GM18907 (cell line): Measurements from ENCODE around the gene MFGE8.
A peak's percentile ranks its signal among the peaks of the same experiment; 100 is the strongest.

Experiments
- ATAC-seq: cut with Tn5 transposase; IDR thresholded peaks from one replicate; pipeline ENCODE4 v1.9.1; 2021; ENCODE audit warnings: mild to moderate bottlenecking, moderate library complexity; ENCODE audit not compliant: unreplicated experiment

Gene MFGE8

DNA sequence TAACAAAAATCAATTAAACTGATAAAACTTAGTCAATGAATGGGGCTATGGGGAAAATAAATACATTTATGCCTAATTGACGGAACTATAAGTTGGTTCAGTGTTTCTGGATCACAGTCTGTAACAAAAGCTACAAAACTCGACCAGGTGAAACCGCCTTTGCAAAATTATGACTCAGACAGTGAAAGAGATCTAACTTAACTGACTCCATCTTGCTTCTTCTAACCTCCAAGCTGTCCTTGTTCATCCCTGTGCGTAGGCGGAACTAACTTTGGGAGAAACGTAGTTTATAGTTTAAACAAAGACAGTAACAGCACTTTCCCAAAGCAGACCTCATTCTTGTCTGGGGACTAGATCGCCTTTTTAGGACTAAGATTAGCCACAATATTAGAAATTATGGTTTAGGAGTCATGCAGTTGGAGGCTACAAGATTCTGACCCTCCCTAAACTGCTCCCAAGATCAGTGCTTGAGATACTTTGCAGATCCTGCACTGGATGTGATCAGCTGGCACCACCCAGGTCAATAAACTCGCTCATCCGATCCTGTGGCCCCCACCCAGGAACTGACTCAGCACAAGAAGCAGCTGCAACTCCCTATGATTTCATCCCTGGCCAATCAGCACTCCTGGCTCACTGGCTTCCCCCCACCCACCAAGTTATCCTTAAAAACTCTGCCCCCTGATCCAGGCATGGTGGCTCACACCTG lies 7.2 kb upstream of the MFGE8 start:
- no peak for ATAC-seq

DNA sequence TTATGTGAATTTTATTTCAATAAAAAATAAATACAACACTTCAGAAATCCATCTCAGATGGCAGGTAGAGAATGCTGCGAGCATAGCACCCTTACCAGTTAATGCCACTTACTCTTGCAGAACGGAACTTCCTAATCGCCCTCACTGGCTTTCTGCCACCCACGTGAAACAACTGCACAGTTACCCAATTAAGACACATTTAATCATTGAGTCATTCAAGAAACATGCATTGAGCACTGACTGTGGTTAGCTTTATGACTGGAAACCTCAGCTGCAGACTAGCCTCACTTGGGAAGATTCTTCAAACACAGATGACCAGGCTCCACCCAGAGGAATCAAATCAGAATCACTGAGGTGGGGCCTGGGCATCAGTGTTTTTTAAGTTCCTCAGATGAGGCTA lies 5.6 kb upstream of the MFGE8 start:
- ATAC-seq = peak; percentile 77

DNA sequence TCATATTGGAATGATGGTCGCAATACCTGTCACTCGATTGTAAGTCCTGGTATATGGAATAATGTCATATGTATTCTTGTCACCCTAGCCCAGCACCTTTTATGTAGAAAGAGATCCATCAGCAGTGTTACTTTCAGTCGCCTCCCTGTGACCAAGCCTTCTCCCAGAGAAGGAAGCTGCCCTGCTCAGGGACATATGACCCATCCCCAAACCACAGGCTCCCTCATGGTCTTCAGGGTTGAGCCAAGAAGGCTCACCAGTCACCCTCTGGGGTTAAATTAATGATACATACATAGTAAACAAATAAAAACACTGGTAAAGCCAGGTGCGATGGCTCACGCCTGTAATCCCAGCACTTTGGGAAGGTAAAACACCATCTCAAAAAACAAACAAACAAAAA lies 4.6 kb upstream of the MFGE8 start:
- ATAC-seq = no peak

DNA sequence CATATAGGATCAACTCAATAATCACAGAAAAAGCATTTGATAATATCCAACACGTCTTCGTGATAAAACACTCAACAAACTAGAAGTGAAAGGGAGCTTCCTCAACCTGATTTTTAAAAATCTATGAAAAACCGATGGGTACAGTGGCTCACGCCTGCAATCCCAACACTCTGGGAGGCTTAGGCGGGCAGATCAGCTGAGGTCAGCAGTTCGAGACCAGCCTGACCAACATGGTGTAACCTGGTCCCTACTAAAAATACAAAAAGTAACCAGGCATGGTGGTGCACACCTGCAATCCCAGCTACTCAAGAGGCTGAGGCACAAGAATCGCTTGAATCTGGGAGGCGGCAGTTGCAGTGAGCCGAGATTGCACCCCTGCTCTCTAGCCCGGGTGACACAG lies 2.2 kb upstream of the MFGE8 start:
- no peak for ATAC-seq

DNA sequence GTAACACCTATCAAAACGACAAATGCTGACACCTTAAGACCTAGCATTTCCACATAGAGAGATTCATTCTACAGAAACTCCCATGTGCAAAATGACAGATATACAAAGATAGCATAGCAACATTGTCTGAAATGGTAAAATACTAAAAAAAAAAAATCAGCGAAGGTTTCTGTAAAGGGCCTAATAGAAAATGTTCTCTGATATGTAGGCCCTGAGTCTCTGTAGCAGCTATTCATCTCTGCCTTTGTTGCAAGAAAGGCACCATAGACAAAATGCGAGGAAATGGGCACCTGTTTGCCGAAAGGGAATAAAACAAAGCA lies 631 bp upstream of the MFGE8 start:
- ATAC-seq = no peak

DNA sequence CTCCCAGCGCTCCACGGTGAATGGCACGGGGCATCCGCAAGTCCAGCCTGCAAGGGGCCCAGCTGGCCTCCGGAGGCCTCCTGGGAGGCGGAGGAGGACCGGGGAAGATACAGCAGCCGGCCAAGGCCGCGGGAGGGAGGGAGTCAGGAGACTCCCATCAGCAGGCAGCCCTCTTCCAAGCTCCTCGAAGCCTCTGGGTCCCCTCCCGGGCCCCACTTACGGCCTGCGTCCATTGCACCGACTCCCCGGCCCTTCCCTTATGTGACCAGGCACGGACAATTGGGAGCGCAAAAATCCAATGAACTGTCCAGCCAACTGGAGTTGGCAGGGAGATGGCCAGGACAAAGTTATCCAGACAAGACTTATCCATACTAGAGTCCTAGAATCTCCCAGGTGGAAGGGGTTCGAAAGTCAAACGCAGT lies 668 bp downstream of the MFGE8 start:
- no peak for ATAC-seq

DNA sequence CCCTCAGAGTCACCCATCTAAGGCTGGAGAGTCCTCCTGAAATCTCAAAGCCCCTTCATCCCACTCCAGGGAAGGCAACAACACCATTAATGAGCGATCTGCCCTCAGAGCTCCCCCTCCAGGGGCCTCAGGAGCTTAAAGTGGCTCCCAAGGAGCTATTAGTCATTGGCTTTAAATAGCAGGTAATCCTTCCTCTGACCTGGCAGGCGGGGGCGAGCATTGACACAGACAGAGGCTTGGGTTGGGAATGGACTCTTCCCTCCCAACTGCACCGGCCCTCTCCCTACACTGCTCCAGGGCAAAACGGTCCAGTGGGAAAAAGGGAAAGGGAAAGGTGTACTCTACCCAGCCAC lies 1.4 kb downstream of the MFGE8 start:
- ATAC-seq = no peak

DNA sequence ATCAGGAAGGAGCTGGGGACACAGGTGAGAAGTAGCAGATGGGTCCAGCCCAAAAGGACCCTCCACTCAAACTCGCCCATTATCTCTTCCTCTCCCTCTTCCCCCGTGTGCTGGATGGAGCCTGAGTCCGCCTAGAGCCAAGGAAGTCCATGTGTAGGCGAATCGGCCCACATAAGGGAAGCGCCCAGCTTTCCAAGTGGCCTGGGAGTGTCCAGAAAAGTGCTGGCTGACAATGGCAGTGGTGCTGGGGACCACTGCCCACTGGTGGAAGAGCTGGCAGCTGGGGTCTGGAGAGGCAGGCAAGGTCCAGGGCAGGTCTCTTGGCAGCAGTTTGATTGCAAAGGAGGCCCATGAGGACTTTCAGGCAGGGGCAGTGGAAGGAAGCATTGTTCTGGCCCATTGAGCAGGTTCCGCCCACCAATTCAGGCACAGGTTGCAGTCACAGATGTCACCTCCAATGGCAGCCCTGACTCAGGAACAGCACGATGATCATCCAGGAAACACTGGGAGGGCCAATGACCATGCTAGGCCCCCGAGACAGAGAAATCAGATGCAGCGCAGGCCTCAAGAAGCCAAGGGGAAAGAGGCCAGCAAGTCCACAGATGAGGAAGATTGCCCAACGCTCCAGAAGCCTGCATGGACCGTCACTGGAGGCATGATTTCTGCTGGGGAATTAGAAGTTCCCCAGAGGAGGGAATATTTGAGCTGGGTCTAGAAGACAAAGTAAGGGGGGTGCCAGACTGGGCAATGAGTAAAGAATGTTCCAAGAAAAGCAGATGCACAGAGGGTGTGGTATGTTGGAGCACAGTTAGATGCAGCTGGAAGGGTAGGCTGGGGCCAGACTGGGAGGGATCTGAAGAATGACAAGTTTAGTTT lies 3.0 kb downstream of the MFGE8 start:
- ATAC-seq = no peak

DNA sequence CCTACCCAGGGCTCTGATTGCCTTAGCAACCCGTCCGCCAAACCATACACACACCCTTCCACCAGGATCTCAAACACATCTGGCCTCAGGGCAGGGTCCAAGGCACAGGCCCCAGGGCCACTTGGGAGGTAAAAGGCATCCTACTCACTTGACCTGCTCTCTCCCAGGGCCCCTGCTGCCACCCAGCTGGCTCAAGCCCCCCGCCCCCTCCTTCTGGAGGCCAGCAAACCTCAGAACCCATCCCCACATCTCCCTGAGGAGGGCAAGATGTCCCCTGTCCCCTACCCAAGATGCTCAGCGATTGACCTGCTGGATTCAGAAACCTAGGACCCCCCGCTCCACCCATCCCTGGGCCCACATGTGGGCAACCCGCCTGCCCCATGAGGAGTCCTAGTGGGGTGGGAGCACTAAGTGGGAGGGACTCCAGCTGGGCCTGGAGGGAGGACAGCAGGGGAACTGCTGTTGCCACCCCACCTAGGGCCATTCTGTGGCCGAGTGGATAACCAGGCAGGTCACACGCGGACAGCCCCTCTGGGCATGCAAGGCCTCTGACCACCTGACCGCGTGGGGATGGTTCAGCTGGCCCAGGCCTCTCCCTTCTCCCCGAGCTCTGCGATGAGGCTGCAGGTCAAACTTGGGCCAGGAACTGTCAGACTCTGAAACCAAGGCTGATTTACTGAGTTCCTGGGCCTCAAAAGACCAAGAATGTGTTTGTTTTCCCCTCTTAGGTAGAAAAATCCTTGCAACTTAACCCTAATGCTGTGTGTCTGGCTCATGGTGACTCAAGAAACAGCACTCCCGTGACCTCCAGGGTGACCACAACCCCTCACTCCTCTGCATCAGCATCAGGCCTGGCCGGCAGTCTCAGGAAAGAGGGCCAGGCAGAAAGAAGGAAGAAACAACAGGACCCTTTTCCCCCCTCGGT lies 4.2 kb downstream of the MFGE8 start:
- ATAC-seq = no peak

DNA sequence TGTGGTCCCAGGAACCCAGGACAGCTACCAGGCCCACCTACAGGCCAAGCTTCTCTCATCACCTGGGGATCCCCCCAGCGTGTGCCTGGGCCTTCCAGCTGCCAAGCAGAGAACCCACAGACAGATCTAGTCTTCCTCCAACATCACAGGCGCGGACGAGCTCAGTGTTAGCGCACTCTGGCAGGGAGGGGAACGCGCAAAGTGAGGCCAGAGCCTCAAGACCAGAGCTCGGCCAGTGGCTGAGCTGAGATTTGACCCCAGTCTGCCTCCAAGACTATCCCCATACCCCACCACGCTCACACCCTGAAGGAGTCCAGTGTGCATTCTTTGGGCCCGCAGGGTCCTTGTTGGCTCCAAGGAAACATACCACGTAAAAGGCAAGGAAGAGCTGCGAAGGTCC lies 5.1 kb downstream of the MFGE8 start:
- ATAC-seq = no peak

DNA sequence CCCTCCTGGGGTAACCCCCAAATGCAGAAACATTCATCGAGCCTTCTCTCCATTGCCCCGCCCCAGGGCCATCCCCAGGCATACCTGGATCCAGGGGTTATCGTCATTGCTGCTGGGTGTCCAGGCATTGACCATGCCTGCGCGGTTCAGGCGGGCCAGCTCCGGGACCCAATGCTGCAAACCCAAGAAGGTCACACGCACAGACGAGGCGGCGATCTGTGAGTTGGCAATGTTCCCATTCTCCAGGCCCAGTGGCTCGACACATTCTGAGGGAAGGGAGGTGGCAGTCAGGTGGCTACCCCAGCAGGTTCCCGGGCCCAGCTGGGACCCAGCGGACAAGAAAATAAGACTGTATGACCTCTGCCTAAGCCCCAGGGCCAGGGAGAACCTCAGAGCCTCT lies 6.1 kb downstream of the MFGE8 start:
- ATAC-seq = no peak

DNA sequence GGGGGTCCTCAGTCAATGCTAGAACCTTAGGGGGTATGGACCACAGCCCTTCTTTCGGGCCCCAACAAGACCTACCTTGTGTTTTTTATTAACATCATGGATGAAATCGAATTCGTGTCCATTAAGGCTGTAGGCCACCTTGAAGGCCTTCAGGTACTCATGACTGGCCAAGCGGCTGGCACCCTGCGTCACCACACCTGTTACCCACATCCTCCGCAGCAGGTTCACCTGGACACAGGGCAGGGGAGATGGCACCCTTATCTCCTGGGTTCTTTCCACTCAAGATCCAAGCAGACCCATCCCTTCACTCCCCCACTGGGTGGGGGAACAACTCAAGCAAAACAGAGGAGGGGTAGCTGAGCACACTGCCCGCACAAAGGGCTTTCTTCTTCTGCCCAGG lies 6.6 kb downstream of the MFGE8 start:
- no peak for ATAC-seq

DNA sequence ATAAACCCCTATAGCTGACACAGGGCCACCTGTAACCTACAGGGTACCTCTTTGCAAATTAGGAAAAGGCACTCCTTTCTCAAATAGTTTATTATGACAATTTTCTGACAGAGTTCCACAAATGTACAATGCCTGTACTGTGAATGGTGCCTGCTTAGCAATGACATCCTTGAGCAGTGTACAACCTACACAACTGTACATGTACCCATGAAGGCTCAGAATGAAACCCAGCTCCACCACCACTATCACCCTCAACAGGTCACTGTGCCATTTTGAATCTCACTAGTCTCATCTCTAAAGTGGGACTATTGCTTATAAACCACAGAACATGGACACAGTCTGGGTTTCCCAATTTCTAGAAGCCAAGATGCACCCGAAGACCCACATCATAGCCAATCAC lies 7.0 kb downstream of the MFGE8 start:
- no peak for ATAC-seq

DNA sequence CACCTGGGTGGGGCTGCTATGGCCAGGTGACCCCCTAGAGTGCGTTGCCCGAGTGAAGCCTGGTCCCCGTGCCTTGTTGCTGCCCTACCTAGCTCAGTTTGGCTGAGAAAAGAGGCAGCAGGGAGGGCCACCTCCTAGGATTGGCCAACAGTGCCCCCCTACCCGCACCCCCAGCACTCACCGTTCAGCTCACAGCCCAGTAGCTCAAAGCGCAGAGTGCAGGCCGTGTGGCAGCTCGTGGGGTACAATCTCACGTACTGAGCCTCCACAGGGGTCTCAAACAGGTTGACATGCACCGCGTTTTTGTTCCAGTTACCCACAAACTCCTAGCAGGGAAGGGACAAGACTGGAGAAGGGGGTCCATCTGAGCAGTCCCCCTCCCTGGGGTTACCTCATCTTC lies 7.6 kb downstream of the MFGE8 start:
- ATAC-seq = no peak

DNA sequence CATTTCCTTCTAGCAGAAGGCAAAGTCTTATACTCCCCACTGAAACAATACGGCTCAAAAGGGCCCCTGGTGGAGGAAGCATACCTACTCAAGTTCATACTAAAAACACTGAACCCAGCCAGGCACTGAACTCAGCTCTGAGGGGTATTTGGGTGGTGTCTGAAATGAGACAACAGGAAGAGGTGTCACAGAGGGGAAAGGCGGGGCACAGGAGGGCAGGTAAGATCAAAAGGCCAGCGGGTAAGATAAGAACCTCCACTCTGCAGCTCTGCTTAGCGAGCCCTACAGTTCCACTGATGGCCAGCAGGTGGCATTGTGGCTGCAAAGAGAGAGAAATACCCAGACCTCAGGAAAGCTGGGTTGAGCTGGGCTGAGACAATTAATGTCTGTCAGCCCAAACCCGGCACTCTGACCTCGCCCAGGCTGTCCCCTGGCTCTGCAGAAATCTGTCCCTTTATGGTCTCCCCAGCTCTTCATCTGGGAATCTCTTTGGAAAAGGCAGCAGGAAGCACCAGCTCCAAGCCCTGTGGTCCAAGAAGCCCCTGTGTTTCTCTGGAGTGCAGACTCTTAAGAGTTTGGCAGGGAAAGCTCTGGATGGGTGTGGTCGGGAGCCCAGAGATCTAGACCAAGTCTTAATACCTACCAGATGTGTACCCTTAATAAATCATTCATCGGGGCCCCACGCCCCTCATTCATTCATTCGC lies 8.4 kb downstream of the MFGE8 start:
- peak; percentile 72 for ATAC-seq

DNA sequence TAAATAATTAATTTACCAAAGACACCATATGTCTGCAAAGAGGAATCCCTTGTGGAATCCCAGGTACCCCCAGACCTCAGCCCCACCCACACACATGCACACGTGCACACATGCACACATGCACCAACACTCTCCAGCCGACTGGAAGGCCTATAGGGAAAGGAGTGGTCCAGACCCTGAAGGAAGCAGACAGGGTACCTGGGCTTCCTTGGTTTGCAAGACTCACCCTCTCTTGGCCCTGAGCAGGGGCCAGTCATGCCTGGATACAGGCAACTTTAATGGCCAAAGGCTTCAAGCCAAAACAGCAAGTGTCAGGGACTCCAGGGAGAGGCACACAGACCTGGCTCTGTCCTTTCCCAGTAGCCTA lies 8.9 kb downstream of the MFGE8 start:
- ATAC-seq = no peak

DNA sequence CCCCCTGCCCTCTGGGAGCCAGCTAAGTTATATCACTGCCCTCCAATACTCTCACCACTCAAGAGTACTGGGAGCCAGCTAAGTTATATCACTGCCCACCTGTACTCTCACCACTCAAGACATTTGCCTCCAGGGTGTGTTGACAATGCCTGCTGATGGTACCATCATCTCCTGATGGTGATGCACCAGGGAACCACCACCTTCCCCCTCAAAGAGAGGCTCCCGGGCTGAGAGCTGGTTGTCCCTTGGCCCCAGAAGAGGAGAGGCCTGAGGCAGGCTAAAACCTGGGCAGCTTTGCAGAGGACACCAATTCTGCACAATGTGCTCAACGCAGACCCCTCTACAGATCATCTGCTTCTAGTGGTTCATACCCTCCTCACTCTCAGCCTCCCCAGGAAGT lies 10.3 kb downstream of the MFGE8 start:
- ATAC-seq = no peak

DNA sequence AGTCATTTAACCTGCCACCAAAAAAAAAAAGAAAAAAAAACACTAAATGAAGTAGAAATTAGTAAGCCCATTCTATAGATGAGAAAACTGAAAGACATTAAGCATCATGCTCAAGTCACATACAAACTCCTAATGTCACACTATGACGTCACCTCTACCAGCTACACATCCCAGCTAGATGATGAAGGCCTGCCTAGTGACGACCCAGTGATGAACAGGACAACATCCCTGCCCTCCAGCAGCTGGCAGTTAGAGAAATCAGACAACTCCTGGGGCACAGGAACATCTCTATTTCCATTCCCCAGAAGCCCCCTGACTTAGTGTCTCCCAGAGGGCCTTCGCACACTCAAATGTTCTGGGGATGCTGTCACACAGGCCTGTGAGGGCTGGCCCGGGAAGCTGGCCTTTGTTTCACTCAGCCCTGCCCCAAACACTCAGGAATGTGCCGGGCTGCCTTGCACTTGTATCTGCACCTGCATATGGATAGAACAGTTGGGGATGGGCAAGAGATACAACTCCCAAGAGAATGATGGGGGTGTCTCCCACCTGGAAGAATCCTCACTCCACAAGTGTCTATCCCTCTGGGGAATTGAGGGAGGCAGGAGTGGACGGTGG lies 10.9 kb downstream of the MFGE8 start:
- ATAC-seq = no peak

DNA sequence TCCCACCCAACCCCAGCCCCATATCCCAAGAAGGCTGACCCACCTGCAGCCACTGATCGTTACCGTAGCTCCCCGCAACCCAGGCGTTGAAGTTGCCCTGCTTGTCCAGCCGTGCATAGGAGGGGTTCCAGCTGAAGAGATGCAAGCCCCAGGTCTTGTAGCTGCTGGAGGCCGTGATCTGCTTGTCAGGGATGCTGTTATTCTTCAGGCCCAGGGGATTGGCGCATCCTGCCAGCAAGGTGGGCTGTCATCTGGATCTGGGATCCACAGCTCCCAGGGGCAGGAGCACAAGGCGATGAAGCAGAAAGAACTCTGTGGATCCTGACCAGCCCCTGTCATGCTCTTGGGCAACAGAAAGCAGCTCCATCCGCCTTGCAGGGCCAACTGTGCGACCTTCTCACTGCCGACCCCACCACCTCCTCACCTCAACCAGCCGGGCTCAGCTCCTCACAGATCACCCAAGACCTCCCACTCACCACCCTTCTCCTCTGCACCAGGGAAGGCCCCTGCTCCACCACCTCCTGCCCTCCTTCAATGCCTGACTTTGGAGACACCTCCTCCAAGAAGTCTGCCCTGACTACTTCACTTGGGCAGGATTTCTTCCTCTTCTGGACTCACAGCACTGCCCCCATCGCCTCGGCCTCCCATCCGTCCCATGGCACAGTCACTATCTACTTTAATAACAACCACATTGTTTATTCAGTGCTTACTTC lies 11.5 kb downstream of the MFGE8 start:
- ATAC-seq = no peak

DNA sequence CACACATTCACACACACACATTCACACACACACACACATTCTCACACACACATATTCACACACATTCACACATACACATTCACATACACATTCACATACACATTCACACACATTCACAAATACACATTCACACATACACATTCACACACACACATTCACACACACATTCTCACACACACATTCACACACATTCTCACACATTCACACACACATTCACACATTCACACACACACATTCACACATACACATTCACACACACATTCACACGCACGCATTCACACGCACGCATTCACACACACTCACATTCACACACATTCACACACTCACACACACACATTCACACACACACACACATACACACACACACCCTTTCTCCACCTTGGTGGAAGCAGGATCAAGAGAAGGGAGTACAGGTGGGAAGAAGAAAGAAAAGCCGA lies 12.2 kb downstream of the MFGE8 start:
- ATAC-seq = no peak
